Neural cell (in vitro differentiated cells): ENCODE data around the gene PPP4R3A. TPM values are rescaled to one million over a fixed set of nuclear protein-coding genes. Genes with fewer than 3 reads are reported as not detected.
"Not testable (repeated sequence)": the region's sequence is repeated elsewhere in the genome, so short reads cannot be mapped to it uniquely, and the experiment has no call there.

Experiments used
- H2AFZ ChIP-seq: fragments of 200-600, 300-800 bp; sonication (generic), shearing (Covaris generic); 2 replicates; pipeline ENCODE4 v1.6.0; 2014; ENCODE audit warnings: low read depth, mild to moderate bottlenecking, antibody characterized with exemption, low read length, moderate library complexity
- H3F3A ChIP-seq: fragments of 200-600 bp; shearing (Covaris generic); 2 replicates; pipeline ENCODE4 v1.6.1; 2016; ENCODE audit warnings: mild to moderate bottlenecking, moderate library complexity, mixed read lengths, antibody characterized with exemption, low read length; ENCODE audit not compliant: insufficient read depth, poor library complexity, severe bottlenecking
- H3K27ac ChIP-seq: fragments of 200-600, 300-800 bp; sonication (generic), shearing (Covaris generic); 2 replicates; pipeline ENCODE4 v1.5.1; 2014; ENCODE audit warnings: mild to moderate bottlenecking, low read length, moderate library complexity
- H3K27me3 ChIP-seq: fragments of 300-800, 200-600 bp; sonication (generic), shearing (Covaris generic); 2 replicates; pipeline ENCODE4 v1.6.0; 2014; ENCODE audit warnings: mild to moderate bottlenecking, low read depth, low read length, moderate library complexity; ENCODE audit not compliant: insufficient read depth
- H3K36me3 ChIP-seq: fragments of 300-800, 200-600 bp; sonication (generic), shearing (Covaris generic); 2 replicates; pipeline ENCODE4 v1.5.1; 2014; ENCODE audit warnings: mild to moderate bottlenecking, antibody characterized with exemption, low read length, moderate library complexity; ENCODE audit not compliant: insufficient read depth
- H3K4me2 ChIP-seq: fragments of 300-800, 200-600 bp; sonication (generic), shearing (Covaris generic); 2 replicates; pipeline ENCODE4 v1.6.0; 2014; ENCODE audit warnings: mild to moderate bottlenecking, low read length
- H3K4me3 ChIP-seq: fragments of 300-800, 200-600 bp; sonication (generic), shearing (Covaris generic); 2 replicates; pipeline ENCODE4 v1.5.1; 2014; ENCODE audit warnings: mild to moderate bottlenecking, low read length, moderate library complexity
- H3K79me2 ChIP-seq: fragments of 200-600 bp; shearing (Covaris generic); replicated peaks from 2 replicates; pipeline ENCODE4 v1.6.0; 2014; ENCODE audit warnings: mild to moderate bottlenecking, low read length, moderate library complexity; ENCODE audit not compliant: insufficient read depth
- H3K9ac ChIP-seq: fragments of 300-800, 200-600 bp; sonication (generic), shearing (Covaris generic); 2 replicates; pipeline ENCODE4 v1.6.1; 2016; ENCODE audit warnings: mild to moderate bottlenecking, low read length, mixed read lengths
- H3K9me2 ChIP-seq: fragments of 200-600 bp; shearing (Covaris generic); 2 replicates; pipeline ENCODE4 v1.6.1; 2016; ENCODE audit warnings: mild to moderate bottlenecking, low read length, mixed read lengths; ENCODE audit not compliant: insufficient read depth
- H3K9me3 ChIP-seq: fragments of 200-600, 300-800 bp; sonication (generic), shearing (Covaris generic); 2 replicates; pipeline ENCODE4 v1.6.1; 2016; ENCODE audit warnings: mild to moderate bottlenecking, mixed run types, low read length, moderate library complexity, mixed read lengths
- H4K20me1 ChIP-seq: fragments of 200-600 bp; shearing (Covaris generic); 2 replicates; pipeline ENCODE4 v1.6.1; 2016; ENCODE audit warnings: mild to moderate bottlenecking, mixed run types; ENCODE audit not compliant: insufficient read depth
- CTCF ChIP-seq: fragments of 450-650 bp; IDR thresholded peaks from 2 replicates; pipeline ENCODE4 v1.5.1; 2014; ENCODE audit warnings: antibody characterized with exemption, mild to moderate bottlenecking, moderate library complexity; ENCODE audit not compliant: poor library complexity, severe bottlenecking
- EP300 ChIP-seq: fragments of 450-650 bp; conservative IDR thresholded peaks from 2 replicates; pipeline ENCODE4 v1.6.1; 2014; ENCODE audit warnings: antibody characterized with exemption, mild to moderate bottlenecking, moderate library complexity; ENCODE audit not compliant: poor library complexity, severe bottlenecking
- EZH2 ChIP-seq: fragments of 200-600, 300-800 bp; shearing (Covaris generic), sonication (generic); IDR thresholded peaks from 2 replicates; pipeline ENCODE4 v1.6.1; 2014; ENCODE audit warnings: antibody characterized with exemption, low read length, borderline replicate concordance, mild to moderate bottlenecking; ENCODE audit not compliant: insufficient read depth, poor library complexity, severe bottlenecking
- MXI1 ChIP-seq: fragments of 450-650 bp; conservative IDR thresholded peaks from 2 replicates; pipeline ENCODE4 v1.6.1; 2014; ENCODE audit warnings: antibody characterized with exemption, mild to moderate bottlenecking; ENCODE audit not compliant: poor library complexity, severe bottlenecking
- POLR2AphosphoS5 ChIP-seq: IDR thresholded peaks from 2 replicates; pipeline ENCODE4 v1.6.1; 2012
- RAD21 ChIP-seq: fragments of 450-650 bp; conservative IDR thresholded peaks from 2 replicates; pipeline ENCODE4 v1.6.1; 2014; ENCODE audit warnings: antibody characterized with exemption, mild to moderate bottlenecking, moderate library complexity
- REST ChIP-seq: IDR thresholded peaks from 2 replicates; pipeline ENCODE4 v1.6.1; 2012; ENCODE audit warnings: borderline replicate concordance
- SMC3 ChIP-seq: fragments of 450-650 bp; conservative IDR thresholded peaks from 2 replicates; pipeline ENCODE4 v1.6.1; 2014; ENCODE audit warnings: antibody characterized with exemption, mild to moderate bottlenecking, moderate library complexity; ENCODE audit not compliant: poor library complexity
- TAF1 ChIP-seq: IDR thresholded peaks from 2 replicates; pipeline ENCODE4 v1.6.1; 2012; ENCODE audit warnings: low read depth
- polyA plus RNA-seq: library from polyadenylated mRNA; depleted of rRNA; stranded (reverse); fragments of >200 nt; gene quantifications from 2 replicates; pipeline ENCODE4 v1.2.3, GENCODE V29; 2014

PPP4R3A gene
- polyA plus RNA-seq, 1 donor from 2014 or later = 99.4 TPM

DNA sequence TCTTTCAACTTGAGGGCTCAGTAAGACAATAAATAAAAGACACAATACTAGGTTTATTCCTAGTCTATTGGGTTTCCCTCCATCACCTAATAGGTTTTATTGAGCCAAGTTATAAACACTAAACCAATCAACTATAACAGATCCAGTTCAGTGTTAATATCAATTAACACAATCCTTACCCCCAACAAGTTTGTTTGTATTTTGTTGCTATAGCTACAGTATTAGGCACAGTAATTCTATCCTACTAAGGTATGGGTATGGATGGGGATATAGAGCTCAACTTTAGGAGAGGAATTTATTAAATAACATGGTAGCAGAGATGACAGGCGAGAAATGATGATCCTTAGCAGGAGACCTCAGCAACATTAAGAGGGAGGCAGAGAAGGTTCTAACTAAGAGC, 13.3 kb downstream of the PPP4R3A start:
- Histone ChIP-seq H3K79me2 (peaks cover 94% of the 10 kb centered on the region), H3K36me3 (no peaks in the 10 kb centered on the region), H3K9me3 (no peaks in the 10 kb centered on the region), H4K20me1 (peaks cover 18% of the 10 kb centered on the region), H3K9ac (no peak overlapping the region), H3F3A (no peaks in the 10 kb centered on the region), H3K9me2 (no peaks in the 10 kb centered on the region), H3K27me3 (no peaks in the 10 kb centered on the region), H3K27ac (no peak overlapping the region), H3K4me2 (no peak overlapping the region), H3K4me3 (no peak overlapping the region), H2AFZ (no peak overlapping the region)
- TF ChIP-seq REST (no peak), CTCF (no peak), TAF1 (no peak), EP300 (no peak), POLR2AphosphoS5 (no peak), MXI1 (no peak), EZH2 (no peak), RAD21 (no peak), SMC3 (no peak)

DNA sequence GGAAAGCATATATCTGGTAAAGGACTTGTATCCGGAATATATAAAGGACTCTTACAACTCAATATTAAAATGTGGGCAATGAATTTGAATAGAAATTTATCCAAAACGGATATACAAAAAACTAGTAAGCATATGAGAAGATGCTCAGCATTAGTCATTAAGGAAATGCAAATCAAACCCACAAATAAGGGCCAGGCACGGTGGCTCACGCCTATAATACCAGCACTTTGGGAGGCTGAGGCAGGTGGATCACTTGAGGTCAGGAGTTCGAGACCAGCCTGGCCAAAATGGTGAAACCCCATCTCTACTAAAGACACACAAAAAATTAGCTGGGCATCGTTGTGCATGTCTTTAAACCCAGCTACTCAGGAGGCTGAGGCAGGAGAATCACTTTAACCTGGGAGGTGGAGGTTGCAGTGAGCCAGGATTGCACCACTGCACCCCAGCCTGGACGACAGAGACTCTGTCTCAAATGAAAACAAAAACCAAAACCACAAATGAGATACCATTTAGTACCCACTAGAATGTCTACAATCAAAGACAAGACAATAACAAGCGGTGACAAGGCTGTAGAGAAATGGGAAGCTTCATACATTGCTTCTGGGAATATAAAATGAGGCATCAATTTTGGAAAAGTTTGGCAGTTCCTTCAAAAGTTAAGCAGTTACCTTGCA, 15.6 kb downstream of the PPP4R3A start:
- H3K27me3 ChIP-seq, H3K9me3 ChIP-seq, H3K9ac ChIP-seq, H3K4me2 ChIP-seq, H3K4me3 ChIP-seq, H2AFZ ChIP-seq, H3K27ac ChIP-seq, H3F3A ChIP-seq, H3K9me2 ChIP-seq, H3K36me3 ChIP-seq: not testable (repeated sequence)
- Histone ChIP-seq H3K79me2 (peaks cover 80% of the 10 kb centered on the region), H4K20me1 (peaks cover 18% of the 10 kb centered on the region)
